GM12891 (cell line): ENCODE results near the gene PELI1.

Experiments
- PAX5 ChIP-seq: IDR thresholded peaks from 2 replicates; pipeline ENCODE4 v1.6.1; 2011; ENCODE audit warnings: low read length, moderate library complexity, mild to moderate bottlenecking; ENCODE audit not compliant: insufficient read depth, severe bottlenecking
- POLR2A ChIP-seq: IDR thresholded peaks from 2 replicates; pipeline ENCODE4 v1.6.1; 2011; ENCODE audit warnings: low read depth, low read length, control low read depth
- POLR2AphosphoS5 ChIP-seq: IDR thresholded peaks from 2 replicates; pipeline ENCODE4 v1.6.1; 2011; ENCODE audit warnings: low read depth, low read length, control low read depth
- TAF1 ChIP-seq: IDR thresholded peaks from 2 replicates; pipeline ENCODE4 v1.6.1; 2011; ENCODE audit warnings: low read depth, low read length, control low read depth

DNA sequence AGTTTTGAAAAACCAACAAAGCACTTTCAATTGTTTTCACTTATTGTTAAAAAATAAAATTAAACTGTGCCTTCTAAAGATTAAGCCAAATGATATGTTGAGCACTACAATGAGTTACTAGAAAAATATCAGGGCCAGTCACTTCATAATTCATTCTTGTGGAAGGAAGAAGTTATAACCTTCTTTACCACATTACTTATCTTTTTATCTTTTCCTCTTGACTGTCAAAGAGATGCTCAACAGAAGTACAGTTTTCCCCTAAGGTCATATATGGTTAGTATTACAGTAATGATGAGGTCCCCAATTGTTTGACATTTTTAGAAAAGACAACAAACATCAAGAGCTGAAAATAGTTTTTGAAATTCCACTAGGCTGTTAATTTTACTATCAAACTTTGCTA lies 9.4 kb downstream of the PELI1 start:
- TF ChIP-seq POLR2A (no peak), POLR2AphosphoS5 (no peak), TAF1 (no peak), PAX5 (no peak)
